OCI-LY1 (cell line): ENCODE data around the gene RARRES2.

Experiments used
- H2AFZ ChIP-seq: fragments of 200-600 bp; sonication (generic), shearing (Covaris generic); 2 replicates; pipeline ENCODE4 v1.6.0; 2014; ENCODE audit warnings: antibody characterized with exemption, mild to moderate bottlenecking, low read length
- H3F3A ChIP-seq: fragments of 200-600 bp; sonication (generic), shearing (Covaris generic); 2 replicates; pipeline ENCODE4 v1.6.0; 2014; ENCODE audit warnings: mild to moderate bottlenecking, antibody characterized with exemption, low read length, moderate library complexity; ENCODE audit not compliant: insufficient read depth
- H3K27ac ChIP-seq: fragments of 200-600 bp; sonication (generic); 2 replicates; pipeline ENCODE4 v1.5.1; 2014; ENCODE audit warnings: low read length, mixed run types, mild to moderate bottlenecking, low read depth; ENCODE audit not compliant: poor library complexity, severe bottlenecking
- H3K27me3 ChIP-seq: fragments of 200-600 bp; sonication (generic); 2 replicates; pipeline ENCODE4 v1.6.0; 2014; ENCODE audit warnings: antibody characterized with exemption, mild to moderate bottlenecking, low read length, moderate library complexity; ENCODE audit not compliant: insufficient read depth
- H3K36me3 ChIP-seq: fragments of 200-600 bp; sonication (generic); 2 replicates; pipeline ENCODE4 v1.6.1; 2014; ENCODE audit warnings: mild to moderate bottlenecking, antibody characterized with exemption, low read length, moderate library complexity, mixed read lengths; ENCODE audit not compliant: insufficient read depth
- H3K4me1 ChIP-seq: fragments of 200-600 bp; sonication (generic); 2 replicates; pipeline ENCODE4 v1.5.1; 2014; ENCODE audit warnings: mild to moderate bottlenecking, low read length, moderate library complexity; ENCODE audit not compliant: insufficient read depth, severe bottlenecking
- H3K4me2 ChIP-seq: fragments of 200-600 bp; sonication (generic), shearing (Covaris generic); 2 replicates; pipeline ENCODE4 v1.6.1; 2014; ENCODE audit warnings: low read length
- H3K4me3 ChIP-seq: fragments of 200-600 bp; sonication (generic); 2 replicates; pipeline ENCODE4 v1.5.1; 2014; ENCODE audit warnings: low read length, low read depth, mild to moderate bottlenecking, mixed read lengths; ENCODE audit not compliant: poor library complexity, severe bottlenecking
- H3K79me2 ChIP-seq: fragments of 200-600 bp; shearing (Covaris generic); 2 replicates; pipeline ENCODE4 v1.6.1; 2016; ENCODE audit warnings: mixed run types, low read length, mixed read lengths; ENCODE audit not compliant: insufficient read depth
- H3K9ac ChIP-seq: fragments of 200-600 bp; sonication (generic), shearing (Covaris generic); 2 replicates; pipeline ENCODE4 v1.6.1; 2014; ENCODE audit warnings: mild to moderate bottlenecking, low read length, mixed read lengths
- H3K9me2 ChIP-seq: fragments of 200-600 bp; sonication (generic), shearing (Covaris generic); 2 replicates; pipeline ENCODE4 v1.6.1; 2014; ENCODE audit warnings: low read depth, mild to moderate bottlenecking, low read length, mixed read lengths
- H3K9me3 ChIP-seq: fragments of 200-600 bp; shearing (Covaris generic); 2 replicates; pipeline ENCODE4 v1.6.1; 2014; ENCODE audit warnings: low read length, mixed read lengths
- H4K20me1 ChIP-seq: fragments of 200-600 bp; sonication (generic), shearing (Covaris generic); 2 replicates; pipeline ENCODE4 v1.6.0; 2016; ENCODE audit warnings: mild to moderate bottlenecking, low read length; ENCODE audit not compliant: insufficient read depth
- CTCF ChIP-seq: fragments of 200-600 bp; sonication (generic), shearing (Covaris generic); IDR thresholded peaks from 2 replicates; pipeline ENCODE4 v1.5.1; 2017; ENCODE audit warnings: mild to moderate bottlenecking, antibody characterized with exemption, low read length, moderate library complexity, mixed read lengths
- EZH2 ChIP-seq: fragments of 200-600 bp; sonication (generic), shearing (Covaris generic); IDR thresholded peaks from 2 replicates; pipeline ENCODE4 v1.8.0; 2017; ENCODE audit warnings: borderline replicate concordance, mixed run types, mild to moderate bottlenecking, antibody characterized with exemption, low read length, moderate library complexity, mixed read lengths

The RARRES2 gene

GRCh38 chr7:150357270-150357669 is 15.8 kb upstream of the RARRES2 start:
- Histone ChIP-seq H3K4me1 (peaks cover 49% of the 10 kb centered on the region), H3K4me2 (peak overlapping the region; percentile 50), H3K9me3 (no peaks in the 10 kb centered on the region), H3K36me3 (no peaks in the 10 kb centered on the region), H3K79me2 (no peaks in the 10 kb centered on the region), H3K27me3 (no peaks in the 10 kb centered on the region), H3K4me3 (peak overlapping the region; percentile 5), H2AFZ (0 out of 2 replicates have a peak overlapping the region, but pooled peaks have one; percentile 6), H3K27ac (peak overlapping the region; percentile 83), H3K9ac (peak overlapping the region; percentile 17; the same call in 1 of the 2 replicates), H3F3A (0 out of 2 replicates have a peak, but pooled peaks cover 10% of the 10 kb centered on the region), H3K9me2 (no peaks in the 10 kb centered on the region), H4K20me1 (no peaks in the 10 kb centered on the region)
- TF ChIP-seq CTCF (no peak), EZH2 (no peak)

- H3K9me3 ChIP-seq, result no peaks in the 10 kb centered on the region
- H3K36me3 ChIP-seq, result no peaks in the 10 kb centered on the region
- peak; percentile 90 for TF ChIP-seq CTCF
- TF ChIP-seq EZH2, result no peak
- no peaks in the 10 kb centered on the region for H3K9me2 ChIP-seq
- H3K79me2 ChIP-seq, result no peaks in the 10 kb centered on the region
- 0 out of 2 replicates have a peak, but pooled peaks cover 10% of the 10 kb centered on the region for H3F3A ChIP-seq
- H3K4me1 ChIP-seq, result peaks cover 41% of the 10 kb centered on the region
- H2AFZ ChIP-seq, result no peak overlapping the region
- peak overlapping the region; percentile 83 for H3K27ac ChIP-seq
- no peaks in the 10 kb centered on the region for H3K27me3 ChIP-seq
- H3K4me3 ChIP-seq, result no peak overlapping the region
- no peak overlapping the region for H3K9ac ChIP-seq
- H4K20me1 ChIP-seq, result no peaks in the 10 kb centered on the region
- no peak overlapping the region for H3K4me2 ChIP-seq
These were observed 15.0 kb upstream of the RARRES2 start for GRCh38 chr7:150356265-150356897.

- Histone ChIP-seq H3K4me2 (no peak overlapping the region), H3K9me2 (no peaks in the 10 kb centered on the region), H4K20me1 (no peaks in the 10 kb centered on the region), H3K27ac (no peak overlapping the region), H3K27me3 (no peaks in the 10 kb centered on the region), H3K79me2 (no peaks in the 10 kb centered on the region), H3K36me3 (no peaks in the 10 kb centered on the region), H3K4me1 (peaks cover 38% of the 10 kb centered on the region), H3K9me3 (no peaks in the 10 kb centered on the region), H3K4me3 (no peak overlapping the region), H2AFZ (no peak overlapping the region; the same call in 1 of the 2 replicates), H3K9ac (no peak overlapping the region), H3F3A (0 out of 2 replicates have a peak, but pooled peaks cover 10% of the 10 kb centered on the region)
- TF ChIP-seq CTCF (no peak), EZH2 (no peak)
These were observed 14.2 kb upstream of the RARRES2 start for GRCh38 chr7:150355666-150356059.
